GM18907 (cell line): ENCODE data around the gene IFFO2.

Source experiments
- ATAC-seq: cut with Tn5 transposase; IDR thresholded peaks from one replicate; pipeline ENCODE4 v1.9.1; 2021; ENCODE audit warnings: mild to moderate bottlenecking, moderate library complexity; ENCODE audit not compliant: unreplicated experiment

Gene IFFO2

DNA sequence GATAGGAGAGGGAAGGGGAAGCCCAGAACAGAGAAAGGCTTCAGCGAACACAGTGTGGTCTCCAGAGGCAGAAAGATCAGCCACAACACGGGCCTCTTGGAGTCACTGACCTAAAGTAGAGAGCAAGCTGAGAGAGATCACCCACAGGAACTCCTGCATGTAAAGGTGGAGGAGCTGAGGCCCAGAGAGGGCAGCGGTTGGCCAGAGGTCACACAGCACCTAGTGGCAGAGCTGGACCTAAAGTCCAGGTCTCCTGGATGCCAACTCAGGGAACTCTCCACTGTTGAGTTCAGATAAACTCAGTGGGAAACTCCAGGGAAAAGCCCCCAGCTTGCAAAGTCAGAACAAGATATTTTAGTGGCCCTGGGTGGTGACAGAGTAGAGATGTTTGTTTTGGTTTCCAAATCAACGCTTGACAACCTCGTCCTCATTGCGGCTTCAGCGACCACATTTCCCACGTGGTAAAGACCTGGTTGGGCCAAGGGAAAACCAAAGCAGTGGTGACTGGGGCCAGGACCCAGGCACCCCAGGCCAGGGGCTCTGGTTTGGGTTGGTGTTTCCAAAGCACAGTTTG, 4.6 kb downstream of the IFFO2 start:
- ATAC-seq, result peak; percentile 48

DNA sequence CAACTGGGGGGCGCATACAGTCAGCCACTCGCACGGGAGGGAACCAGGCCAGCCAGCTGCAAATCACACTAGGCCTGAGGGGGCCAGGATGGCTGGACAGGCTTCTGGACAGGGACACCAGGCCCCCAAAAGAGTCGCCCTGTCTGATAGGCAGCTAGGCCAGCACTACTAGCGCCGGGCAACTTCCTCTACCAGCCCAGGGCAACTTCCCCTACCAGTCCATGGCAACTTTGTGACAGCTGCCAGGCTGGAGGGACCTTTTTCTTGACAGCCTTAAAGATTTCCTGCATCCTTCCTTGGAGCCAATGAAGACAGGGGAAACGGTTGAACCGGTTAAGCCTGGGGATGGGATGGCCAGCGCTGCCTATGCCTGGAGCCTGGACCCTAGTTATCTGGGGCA, 5.1 kb downstream of the IFFO2 start:
- ATAC-seq, result peak; percentile 6

DNA sequence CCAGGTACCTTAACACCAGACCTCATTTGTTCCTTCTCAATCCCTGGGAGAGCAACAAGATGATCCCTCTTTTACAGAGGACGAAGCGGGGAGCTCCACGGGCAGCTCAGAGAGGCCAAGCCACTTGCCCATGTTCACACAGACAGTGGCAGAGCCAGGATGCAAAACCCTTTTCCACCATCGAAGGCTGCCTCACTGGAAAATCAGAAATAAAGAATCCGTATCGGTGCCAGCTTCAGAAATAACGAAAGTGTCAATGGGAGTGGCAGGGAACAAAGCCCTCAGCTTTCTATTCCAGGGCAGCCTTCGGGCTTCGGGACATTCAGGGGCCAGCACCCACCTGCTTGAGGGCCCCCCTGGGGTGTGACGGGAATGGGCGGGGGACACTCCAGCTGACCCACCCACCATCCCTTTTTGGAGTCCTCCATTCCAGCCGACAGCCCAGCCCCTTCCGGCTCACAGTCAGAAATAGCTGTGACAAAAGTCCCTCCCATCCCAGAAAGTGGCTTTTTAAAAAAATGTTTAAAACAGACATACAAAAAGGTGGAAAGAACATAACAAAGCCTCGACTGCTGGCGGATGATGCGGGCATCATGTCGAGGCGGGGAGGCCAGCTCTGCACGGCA, 6.0 kb downstream of the IFFO2 start:
- ATAC-seq, result no peak

DNA sequence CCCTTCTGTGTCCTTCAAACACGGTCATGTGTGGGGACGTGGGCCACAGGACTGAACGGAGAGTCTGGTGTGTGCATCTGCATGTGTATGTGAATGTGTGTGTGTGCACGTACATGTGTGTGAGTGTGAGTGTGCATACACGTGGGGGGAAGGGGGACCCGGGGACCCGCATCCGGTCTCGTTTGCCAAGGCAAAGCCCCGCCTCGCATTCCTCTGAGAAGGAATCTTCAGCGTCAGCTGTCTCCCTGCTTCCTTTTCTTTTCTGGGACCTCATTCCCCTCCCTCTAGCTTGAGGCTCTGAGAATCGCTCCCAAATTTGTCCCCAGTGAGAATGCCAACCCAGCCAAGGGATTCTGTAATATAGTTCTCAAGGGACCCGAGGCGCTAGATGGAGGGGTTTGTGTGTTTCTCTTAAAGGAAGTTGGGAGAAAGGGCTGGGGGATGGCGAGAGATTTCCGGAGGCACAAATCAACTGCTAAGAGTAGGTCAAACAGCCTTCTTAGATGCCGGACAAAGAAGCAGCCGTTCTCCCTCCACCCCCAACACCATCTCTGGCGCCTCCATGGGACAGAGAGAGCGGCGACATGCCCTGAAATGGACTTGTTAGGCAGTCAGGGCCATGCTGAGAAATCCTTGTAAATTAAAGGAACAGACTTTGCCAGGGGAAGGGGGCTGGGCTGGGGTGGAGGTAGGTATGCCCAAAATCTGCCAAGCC, 6.6 kb downstream of the IFFO2 start:
- no peak for ATAC-seq

DNA sequence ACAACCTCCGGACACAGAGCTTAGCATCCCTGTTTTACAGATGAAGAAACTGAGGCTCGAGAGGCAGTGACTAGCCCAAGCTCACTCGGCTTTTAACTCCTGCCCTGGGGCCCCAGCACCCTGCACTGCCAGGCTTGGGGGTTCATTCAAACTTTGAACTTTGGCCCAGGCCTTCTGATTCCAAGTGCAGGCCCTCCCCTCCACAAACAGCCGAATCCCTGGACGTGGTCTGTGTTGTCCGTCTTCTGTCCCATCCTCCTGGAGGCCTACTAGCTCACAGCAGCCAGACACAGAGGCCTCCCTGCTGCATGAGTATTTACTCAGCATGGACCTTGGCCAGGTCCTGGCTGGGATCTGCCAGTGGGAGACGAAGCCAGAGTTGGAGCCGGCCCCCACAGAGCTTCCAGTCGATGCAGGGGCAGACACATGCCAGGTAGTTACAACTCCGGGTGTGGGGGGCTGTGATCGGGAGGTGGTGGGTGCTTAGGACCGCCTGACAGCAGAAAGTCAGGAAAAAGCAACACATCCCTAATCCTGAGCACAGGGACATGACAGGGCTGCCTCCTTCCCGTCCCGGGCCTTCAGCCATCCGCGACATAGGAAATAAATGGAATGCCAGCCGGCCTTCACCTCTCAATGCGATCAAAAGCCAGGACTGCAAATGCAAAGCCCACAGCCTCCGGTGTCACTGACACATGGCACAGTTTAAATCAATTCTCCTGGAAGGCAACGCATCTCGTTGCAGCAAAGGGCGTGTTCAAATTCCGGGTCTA, 7.4 kb downstream of the IFFO2 start:
- ATAC-seq, result no peak

DNA sequence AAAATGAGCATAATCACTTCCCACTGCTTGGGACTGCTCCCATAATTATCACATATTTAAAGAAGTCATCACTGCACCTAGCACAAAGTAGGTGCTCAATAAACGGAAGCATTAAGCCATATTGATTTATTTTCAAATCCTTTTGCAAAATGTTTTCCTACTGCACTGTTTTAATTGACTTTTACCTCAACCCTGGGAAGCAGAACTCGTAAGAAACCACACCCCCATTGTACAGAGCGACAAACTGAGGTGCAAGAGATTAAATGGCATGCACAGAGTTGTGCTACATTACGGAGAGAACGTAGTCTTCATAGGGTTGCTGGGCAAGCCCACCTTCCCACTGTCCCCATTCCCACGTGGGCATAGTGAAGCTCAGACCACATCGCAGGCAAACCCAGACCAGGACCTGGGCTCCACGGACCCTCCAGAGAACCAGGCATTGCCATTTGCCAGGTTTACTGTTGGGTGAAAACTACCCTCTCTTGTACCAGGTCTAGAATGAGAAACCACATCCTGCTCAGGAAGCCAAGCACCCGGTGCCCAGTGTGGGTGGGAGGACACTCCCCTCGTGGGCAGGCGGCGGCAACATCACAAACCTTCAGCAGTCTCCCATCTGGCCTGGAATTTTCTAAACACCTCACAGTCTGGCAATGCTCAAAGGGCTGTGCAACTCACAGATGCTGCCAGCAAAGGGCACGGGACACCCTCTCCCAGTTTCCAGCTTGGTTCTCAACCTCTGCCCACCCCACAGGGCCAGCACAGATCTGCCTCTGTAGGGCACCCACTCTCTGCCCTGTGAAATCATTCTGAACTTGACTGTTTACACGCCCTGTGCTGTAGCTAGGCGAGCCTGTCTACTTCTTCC, 8.2 kb downstream of the IFFO2 start:
- ATAC-seq, result no peak

DNA sequence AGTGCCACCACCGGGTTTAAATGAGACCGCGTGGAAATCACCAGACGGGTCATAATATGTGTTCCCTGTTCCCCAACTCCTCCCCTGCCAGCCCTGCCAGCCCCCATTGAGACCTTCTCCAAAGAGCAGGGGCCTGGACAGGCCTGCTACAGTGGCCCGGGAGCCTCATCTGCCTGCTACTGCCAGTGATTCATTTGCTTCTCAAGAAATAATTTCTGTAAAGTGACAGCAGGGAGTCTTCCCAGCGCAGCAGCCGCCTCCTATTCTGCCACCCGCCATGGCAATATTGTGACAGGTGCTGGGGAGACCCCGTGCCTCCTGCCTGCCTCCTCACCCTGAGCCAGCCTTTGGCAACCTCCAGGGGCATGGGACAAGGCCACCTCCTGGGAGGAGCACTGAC, 8.9 kb downstream of the IFFO2 start:
- no peak for ATAC-seq

DNA sequence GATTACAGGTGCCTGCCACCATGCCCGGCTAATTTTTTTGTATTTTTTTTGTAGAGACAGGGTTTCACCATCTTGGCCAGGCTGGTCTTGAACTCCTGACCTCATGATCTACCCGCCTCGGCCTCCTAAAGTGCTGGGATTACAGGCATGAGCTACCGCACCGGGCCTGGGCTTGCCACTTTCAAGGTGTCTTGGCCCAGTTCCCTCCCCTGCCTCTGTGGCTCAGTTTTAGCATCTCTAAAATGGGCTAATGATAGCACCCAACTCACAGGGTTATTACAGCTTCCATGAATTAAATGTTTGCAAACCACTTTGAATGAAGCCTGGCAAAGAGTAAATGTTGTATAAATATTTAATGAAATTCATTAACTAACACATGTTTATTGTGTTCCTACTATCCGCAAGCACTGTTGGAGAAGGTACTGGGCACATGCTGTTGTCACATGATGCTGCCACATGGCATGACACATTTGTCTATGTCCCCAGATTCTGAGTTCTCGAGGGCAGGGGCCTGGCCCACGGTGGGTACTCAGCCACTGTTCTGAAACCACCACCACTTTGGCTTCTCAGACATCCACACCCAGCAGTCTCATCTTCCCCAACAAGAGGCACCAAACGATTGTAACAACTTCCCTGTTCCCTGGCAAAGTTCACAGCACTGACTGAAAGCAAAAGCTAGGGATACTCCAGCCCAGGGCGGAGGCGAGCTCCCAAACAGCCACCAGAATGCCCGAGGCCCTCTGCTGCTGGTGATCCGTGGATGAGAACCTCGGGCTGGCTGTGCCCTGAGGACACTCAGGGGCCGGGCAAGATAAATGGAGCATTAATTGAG, 9.7 kb downstream of the IFFO2 start:
- ATAC-seq, result no peak

DNA sequence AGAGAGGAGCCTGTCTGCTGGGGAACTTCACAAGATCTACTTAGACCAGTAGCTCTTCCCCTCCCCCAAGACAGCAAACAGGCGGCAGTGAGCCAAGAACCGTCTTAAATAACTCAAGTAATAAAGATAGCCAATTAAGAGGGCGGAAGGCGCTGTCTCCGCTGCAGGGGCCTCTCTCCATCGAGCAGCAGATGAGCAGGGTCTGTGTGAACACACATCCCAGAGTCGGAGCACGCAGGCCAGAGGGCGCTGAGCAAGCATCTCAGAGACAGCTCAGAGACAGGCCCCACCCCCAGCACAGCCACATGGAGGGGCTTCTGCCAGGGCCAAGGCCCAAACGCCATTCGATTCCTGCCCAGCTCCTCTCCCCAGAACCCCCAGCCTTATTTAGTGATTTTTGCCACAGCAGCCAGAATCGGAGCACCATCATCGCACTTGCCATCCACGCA, 11.1 kb downstream of the IFFO2 start:
- ATAC-seq, result no peak

DNA sequence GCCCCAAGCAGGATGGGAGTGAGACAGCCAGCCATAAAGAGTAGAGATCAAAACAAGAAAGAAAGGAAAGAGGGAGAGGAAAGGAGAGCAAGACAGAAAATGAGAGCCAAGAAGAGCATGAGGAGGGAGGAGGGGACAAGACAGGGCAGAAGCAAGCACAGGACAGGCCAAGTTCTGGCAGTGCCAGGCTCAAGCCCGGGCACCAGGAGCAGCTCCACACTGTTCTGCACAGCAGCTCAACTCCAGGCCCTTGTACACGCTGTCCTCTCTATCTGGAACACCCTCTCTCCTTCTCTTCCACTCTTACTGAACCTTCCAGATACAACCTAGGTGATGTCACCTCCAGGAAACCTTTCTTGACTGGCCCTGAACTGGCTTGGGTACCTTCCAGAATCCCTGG, 11.7 kb downstream of the IFFO2 start:
- no peak for ATAC-seq

DNA sequence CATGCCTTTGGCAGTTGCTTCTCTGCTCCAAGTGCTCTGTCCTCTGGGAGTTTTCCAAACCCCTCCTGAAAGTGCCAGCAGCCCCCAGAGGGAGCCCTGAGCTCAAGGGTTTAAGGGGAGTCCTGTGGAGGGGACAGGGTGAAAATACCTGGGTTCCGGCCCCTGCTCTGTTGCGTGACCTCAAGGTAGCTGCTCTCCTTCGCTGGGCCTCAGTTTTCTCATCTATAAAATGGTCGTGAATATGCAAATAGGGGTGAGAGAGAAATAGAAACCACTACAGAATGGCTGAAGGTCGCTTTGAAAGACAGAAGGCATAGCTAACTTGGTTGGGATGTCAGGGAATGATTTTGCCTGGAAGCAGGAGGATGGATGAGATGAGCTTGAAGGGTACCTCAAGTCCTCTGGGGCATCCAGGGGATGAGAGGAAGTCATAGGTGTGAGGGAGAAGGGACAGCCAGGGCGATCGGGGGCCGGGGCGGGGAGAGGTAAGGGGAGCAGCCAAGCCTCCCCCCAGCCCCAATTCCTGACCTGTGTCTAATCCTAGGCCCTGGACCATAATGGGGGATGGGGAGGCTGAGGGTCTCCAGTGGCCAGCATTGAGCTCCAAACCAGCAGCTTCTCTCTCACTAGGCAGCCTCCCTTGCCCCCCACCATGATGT, 12.4 kb downstream of the IFFO2 start:
- no peak for ATAC-seq

DNA sequence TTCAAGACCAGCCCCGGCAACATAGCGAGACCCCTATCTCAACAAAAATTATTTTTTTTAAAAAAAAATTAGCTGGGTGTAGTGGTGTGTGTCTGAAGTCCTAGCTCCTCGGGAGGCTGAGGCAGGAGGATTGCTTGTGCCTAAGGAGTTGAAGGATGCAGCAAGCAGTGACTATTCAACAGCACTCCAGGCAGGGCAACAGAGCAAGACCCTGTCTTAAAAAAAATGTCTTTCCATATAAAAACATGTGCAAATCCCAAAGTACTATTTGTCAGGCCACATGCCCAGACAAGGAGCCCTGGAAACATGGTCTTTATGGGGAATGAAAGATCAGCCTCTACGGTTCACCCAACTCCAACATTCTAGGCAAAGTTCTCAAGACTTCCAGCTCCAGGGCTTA, 13.3 kb downstream of the IFFO2 start:
- ATAC-seq, result no peak

DNA sequence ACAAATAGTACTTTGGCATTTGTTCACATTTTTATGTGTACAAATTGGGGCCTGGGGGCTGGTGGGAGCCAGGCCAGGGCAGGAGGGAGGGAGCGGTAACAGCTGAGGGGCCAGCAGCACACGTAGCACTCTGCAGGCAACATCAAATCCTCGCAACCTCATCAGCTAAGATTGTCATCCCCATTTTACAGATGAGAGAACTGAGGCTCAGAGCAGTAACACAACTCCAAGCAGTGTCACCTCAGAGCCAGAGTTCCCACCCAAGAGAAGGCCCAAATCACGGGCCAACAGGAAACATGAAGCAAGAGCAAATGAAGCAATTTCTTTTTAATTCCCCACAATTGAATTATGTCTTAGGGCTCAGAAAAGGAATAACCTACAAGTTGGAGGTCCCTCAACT, 14.1 kb downstream of the IFFO2 start:
- ATAC-seq, result no peak

DNA sequence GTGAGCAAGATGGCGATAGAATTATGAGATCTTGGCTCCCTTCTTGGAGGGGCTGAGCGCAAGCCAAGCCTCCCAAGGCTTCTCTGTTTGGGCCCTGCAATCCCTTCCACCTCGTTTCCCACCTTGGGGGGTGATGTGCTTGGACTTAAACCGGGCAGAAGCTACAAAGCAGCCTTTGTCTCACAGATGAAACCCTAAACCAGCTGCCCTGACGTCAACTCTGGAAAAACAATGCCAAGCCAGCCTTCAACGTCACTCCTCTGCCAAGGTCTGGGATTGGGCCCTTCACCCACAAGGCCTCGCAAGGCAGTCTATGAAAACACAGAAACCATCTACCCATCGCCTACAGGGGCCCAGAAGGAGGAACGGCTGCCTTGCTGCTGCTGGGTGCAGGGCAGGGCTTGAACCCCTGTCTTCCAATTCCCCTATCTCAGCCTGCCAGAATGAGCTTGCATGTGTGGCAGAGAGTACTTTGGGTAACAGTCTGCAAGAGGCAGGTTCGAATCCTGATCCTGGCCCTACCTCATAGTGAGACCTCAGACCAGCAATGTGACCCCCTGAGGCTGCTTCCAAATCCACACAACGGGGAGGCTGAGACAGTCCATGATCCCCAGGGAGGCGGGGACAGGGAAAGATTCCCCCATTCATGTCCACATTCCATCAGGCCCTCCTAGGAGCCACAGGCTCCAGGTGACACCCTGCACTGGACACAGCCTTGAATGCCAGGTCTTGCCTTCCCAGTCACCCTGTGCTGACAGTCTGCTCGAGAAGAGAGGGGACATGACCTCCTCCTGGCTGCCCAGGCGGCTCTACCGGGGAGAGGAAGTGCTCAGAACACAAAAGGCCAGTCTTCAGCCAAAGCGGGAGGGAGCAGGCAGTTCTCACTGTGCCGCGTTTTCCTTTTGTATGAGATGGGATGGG, 15.0 kb downstream of the IFFO2 start:
- no peak for ATAC-seq

DNA sequence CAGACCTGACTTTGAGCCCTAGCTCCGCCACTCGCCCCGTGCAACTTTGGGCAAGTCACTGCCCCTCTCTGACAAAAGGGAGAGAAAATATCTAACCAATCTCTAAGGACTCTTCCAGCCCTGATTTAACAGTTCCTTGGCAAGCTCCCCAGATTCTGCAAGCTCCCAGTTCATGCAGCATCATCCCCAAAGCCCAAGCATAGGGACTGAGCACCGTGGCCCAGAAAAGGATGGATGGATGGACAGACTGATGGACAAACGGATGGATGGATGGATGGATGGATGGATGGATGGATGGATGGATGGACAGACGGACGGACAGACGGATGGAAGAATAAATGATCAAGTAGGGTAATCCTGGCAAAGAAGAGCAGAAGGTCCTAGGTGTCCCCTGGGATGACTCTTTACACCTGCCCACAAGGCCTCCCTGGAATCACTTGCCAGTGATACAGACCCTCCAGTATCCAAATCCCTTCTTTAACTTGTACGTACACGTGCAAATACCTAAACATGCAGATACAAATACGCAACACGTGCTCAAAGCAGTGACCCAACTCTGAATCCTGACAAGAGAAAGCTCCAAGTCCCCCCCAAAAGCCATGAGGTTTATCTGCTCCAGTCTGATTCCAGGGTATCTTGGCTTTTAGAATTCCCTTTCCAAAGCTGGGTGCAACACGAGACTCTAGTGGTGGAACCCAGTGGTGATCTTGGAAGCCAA, 16.0 kb downstream of the IFFO2 start:
- ATAC-seq, result no peak

DNA sequence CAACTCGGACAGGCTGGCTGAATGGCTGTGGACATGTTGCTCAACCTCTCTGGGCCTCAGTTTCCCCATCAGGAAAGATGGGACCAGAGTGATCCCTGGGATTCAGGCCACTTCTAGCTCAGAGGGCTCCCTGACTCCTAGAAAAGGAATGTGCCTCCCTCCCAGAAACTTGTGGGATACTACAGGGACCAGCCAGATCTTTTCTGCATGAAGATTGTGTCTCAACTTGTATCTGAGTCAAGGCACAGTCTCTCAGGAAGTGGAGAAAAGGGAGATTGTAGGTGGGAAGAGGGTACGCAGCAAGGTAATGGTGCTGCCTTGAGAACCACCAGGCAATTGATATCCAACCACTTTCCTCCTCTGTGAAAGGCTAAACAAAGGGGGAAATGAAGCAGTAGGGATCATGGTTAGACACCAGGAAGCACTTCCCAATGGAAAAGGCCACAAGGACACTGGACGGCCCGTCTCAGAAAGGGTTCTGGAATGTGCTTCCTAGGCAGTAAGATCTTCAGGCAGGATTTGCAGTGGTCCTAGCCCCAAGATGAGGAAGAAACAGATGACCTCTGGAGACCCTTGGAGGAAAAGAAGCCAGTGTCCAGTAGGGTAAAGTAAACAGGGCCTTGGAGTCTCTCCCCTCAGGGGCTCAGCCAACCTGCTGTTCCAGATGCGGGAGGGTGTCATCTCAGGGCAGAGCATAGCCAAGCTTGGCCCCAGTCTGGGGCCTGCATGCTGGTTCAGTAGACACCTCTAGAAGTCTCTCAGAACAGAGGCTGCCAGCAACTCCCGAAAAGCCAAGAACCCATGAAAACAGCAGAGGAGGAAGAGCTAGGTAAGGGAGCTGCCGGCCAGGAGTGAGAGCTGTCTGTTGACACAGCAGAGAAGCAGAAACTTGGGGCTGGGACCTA, 16.8 kb downstream of the IFFO2 start:
- no peak for ATAC-seq

DNA sequence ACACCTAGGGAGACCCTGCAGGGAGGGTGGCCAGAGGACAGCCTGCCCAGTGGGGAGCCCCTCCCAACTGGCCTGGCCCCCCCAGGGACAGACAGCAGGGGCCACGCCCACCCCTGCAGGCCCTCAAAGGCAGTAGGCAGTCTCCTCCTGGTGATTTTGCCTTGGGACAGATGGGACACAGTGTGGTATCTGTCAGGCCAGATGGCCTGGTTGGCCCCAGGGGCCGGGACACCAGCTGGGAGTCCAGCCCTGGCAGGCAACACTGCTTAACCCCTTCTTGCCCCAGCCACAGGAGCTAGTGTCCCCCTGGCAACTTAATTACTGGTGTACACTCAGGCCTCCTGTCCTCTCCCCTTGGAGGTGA, 17.8 kb downstream of the IFFO2 start:
- ATAC-seq, result no peak
